Measurements from ENCODE around the gene HOXB5.

DNA sequence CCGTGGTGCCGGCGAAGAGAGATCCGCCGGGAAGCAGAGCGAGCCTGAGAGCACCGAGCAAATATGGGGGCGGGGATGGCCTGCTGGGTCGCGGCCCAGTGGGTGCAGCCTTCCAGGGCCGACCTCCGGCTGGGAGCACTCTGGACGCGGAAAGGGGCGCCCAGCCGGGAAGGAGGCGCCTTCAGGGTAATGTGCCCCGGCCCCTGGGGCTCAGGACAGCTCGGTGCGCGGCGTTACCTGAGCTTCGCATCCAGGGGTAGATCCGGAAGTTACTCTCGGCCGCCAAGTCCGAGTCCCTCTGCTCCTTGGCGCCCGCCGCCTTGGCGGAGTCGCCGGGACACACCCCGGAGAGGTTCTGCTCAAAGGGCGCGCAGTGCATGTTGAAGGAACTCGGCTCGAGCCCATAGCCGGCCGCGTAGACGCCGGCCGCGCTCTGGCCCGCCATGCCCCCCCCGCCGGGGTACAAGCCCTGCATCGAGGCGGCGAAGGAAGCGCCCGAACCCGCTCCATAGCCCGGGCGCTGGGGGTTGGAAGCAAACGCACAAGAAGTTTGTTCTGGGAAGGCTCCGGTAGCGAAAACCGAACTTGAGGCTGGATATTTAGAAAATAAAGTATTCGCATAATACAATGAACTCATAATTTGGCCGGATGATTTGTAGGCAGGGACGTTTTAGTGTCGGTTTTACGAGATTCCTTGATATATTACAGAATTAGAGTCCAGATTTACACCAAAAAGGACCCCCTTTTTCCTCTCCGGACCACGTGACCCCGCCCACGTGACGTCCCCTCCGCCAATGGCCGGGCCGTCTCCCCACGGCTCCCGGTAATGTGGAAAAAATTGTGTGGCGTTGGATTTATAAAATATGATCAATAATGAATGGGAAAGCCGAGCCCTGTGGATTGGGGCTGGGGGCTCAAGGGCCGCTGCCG, 17.0 kb upstream of the HOXB5 start, which contains the start of gene HOXB7:
- no peak for TF ChIP-seq POLR2A (IDR thresholded peaks at IDR 0.05)
- TF ChIP-seq, protein P1, sequence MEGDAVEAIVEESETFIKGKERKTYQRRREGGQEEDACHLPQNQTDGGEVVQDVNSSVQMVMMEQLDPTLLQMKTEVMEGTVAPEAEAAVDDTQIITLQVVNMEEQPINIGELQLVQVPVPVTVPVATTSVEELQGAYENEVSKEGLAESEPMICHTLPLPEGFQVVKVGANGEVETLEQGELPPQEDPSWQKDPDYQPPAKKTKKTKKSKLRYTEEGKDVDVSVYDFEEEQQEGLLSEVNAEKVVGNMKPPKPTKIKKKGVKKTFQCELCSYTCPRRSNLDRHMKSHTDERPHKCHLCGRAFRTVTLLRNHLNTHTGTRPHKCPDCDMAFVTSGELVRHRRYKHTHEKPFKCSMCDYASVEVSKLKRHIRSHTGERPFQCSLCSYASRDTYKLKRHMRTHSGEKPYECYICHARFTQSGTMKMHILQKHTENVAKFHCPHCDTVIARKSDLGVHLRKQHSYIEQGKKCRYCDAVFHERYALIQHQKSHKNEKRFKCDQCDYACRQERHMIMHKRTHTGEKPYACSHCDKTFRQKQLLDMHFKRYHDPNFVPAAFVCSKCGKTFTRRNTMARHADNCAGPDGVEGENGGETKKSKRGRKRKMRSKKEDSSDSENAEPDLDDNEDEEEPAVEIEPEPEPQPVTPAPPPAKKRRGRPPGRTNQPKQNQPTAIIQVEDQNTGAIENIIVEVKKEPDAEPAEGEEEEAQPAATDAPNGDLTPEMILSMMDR (IDR thresholded peaks at IDR 0.05), result no peak
